ENCODE data around the gene C19orf33.

Gene C19orf33

DNA sequence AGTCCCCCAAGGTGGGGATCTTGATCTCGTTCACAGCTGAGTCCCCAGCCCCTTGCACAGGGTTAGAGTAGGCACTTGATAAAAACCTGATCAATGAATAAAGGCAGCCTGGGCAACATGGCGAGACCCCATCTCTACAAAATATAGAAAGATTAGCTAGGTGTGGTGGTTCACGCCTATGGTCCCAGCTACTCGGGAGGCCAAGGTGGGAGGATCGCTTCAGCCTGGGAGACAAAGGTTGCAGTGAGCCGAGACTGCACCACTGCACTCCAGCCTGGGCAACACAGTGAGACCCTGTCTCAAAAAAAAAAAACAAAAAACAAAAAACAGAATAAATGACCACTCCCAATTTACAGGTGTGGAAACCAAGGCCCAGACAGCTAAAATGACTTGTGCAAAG, 6.9 kb downstream of the C19orf33 start:
- Histone ChIP-seq H3K4me1 (ENCODE audit: control insufficient read depth, insufficient read depth, low read length) (no peaks in the 10 kb centered on the region), H3K27me3 (ENCODE audit: control insufficient read depth, insufficient read depth, low read length) (no peaks in the 10 kb centered on the region), H3K9ac (ENCODE audit: low read depth, low read length) (no peak overlapping the region), H3K9me3 (ENCODE audit: control insufficient read depth, insufficient read depth, low read length) (no peaks in the 10 kb centered on the region), H3K36me3 (ENCODE audit: control insufficient read depth, insufficient read depth, low read length) (peaks cover 21% of the 10 kb centered on the region), H3K4me3 (ENCODE audit: low read depth, low read length) (no peak overlapping the region), H3K27ac (ENCODE audit: low read depth, low read length) (no peak overlapping the region)

DNA sequence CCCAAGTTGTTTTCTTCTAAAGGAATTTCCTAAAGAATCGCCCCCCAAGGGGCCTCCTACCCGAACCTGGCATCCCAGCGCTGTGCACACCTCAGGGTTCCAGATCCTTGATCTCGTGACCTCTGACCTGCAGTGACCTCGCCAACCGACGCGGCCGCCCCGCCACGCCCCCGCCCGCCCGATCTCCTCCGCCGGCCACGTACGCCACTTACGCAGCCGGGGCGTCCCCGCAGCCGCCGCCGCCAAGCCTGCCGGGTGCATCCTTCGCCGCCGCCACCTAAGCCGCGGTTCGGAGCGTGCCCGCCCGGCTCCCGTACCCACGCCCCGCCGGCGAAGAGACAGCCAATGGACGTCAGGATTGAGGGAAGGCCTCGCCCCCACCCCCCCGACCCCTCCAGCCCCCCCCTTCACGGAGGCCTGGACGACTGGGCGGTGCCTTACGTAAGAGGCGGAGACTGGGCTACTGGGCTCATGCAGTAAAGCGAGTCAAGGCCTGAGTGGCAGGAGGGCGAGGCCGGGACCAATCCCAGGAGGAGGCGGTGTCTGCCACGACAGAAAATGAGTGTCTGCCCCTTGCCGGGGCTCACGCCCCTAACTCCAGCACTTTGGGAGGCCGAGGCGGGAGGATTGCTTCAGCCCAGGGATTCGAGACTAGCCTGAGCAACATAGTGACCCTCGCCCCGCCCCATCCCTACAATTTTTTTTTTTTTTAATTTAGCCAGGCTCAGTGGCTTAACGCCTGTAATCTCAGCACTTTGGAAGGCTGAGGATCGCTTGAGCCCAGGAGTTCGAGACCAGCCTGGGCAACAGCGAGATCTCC, 11.8 kb downstream of the C19orf33 start, which contains the start of gene YIF1B:
Gene YIF1B, minus strand, starts transcription at position 291 of the 820 bp plus-strand sequence. Its CDS starts 30 bp downstream, at position 261.
- peak within 1 kb of the TSS; percentile 90 for H3K4me3 ChIP-seq (ENCODE audit: low read depth, low read length)
- H3K9me3 ChIP-seq (ENCODE audit: control insufficient read depth, insufficient read depth, low read length), result no peaks in the 10 kb centered on the region
- H3K36me3 ChIP-seq (ENCODE audit: control insufficient read depth, insufficient read depth, low read length), result no peaks in the 10 kb centered on the region
- H3K27ac ChIP-seq (ENCODE audit: low read depth, low read length), result peak within 1 kb of the TSS; percentile 81
- H3K4me1 ChIP-seq (ENCODE audit: control insufficient read depth, insufficient read depth, low read length), result no peaks in the 10 kb centered on the region; the same call in 1 of the 2 replicates
- H3K27me3 ChIP-seq (ENCODE audit: control insufficient read depth, insufficient read depth, low read length), result peaks cover 28% of the 10 kb centered on the region
- H3K9ac ChIP-seq (ENCODE audit: low read depth, low read length), result peak within 1 kb of the TSS; percentile 71

DNA sequence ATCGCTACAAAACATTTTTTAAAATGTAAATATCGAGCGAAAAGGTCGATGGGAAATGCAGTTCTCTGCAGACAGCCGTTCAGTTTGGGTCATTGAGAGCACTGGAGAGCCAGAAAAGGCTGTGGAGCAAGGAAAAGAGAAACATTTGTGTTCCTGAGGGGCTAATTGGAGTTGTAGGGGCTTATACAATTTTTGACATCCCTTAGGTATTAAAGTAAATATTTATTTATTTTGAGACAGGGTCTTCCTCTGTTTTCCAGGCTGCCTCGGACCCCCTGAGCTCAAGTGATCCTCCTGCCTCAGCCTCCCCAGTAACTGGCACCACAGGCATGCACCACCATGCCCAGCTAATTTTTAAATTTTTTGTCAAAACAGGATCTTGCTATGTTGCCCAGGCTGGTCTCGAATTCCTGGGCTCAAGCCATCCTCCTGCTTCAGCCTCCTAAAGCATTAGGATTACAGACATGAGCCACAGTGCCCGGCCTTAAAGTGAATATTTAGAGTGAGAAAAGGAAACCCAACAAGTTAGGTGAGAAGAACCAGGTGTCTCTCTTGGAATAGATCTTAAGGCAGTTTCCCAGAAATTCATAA, 12.5 kb downstream of the C19orf33 start:
- Histone ChIP-seq H3K4me1 (ENCODE audit: control insufficient read depth, insufficient read depth, low read length) (no peaks in the 10 kb centered on the region; the same call in 1 of the 2 replicates), H3K9ac (ENCODE audit: low read depth, low read length) (peak overlapping the region; percentile 33; the same call in 1 of the 2 replicates), H3K9me3 (ENCODE audit: control insufficient read depth, insufficient read depth, low read length) (no peaks in the 10 kb centered on the region), H3K27ac (ENCODE audit: low read depth, low read length) (peak overlapping the region; percentile 76), H3K4me3 (ENCODE audit: low read depth, low read length) (peak overlapping the region; percentile 48), H3K36me3 (ENCODE audit: control insufficient read depth, insufficient read depth, low read length) (no peaks in the 10 kb centered on the region), H3K27me3 (ENCODE audit: control insufficient read depth, insufficient read depth, low read length) (peaks cover 32% of the 10 kb centered on the region)

DNA sequence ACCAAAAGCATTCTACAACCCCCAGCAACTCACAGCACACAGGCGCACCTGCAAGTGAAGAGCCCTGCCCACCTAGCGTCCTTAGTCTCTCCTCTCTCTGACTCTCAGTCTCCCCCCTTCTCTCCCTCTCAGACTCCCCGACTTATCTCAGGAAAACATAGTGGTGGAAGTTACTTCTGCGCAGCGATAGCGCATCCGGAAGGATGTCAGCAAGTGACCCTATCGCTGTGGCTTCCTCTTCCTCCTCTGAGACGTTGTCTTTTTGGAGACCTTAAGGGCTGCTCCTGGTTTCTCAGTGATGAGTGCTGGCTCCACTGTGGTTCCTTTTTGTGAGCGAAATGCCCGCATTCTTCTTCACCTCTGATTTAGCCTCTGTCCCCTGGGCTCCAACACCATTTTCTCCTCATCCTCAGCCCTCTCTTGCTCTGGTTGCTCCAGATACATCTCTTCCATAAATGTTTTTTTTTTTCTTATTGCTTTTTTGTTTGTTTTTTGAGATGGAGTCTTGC, 13.1 kb downstream of the C19orf33 start:
- Histone ChIP-seq H3K27me3 (ENCODE audit: control insufficient read depth, insufficient read depth, low read length) (peaks cover 32% of the 10 kb centered on the region), H3K4me1 (ENCODE audit: control insufficient read depth, insufficient read depth, low read length) (no peaks in the 10 kb centered on the region; the same call in 1 of the 2 replicates), H3K36me3 (ENCODE audit: control insufficient read depth, insufficient read depth, low read length) (no peaks in the 10 kb centered on the region), H3K9ac (ENCODE audit: low read depth, low read length) (no peak overlapping the region), H3K4me3 (ENCODE audit: low read depth, low read length) (no peak overlapping the region), H3K9me3 (ENCODE audit: control insufficient read depth, insufficient read depth, low read length) (no peaks in the 10 kb centered on the region), H3K27ac (ENCODE audit: low read depth, low read length) (no peak overlapping the region)

DNA sequence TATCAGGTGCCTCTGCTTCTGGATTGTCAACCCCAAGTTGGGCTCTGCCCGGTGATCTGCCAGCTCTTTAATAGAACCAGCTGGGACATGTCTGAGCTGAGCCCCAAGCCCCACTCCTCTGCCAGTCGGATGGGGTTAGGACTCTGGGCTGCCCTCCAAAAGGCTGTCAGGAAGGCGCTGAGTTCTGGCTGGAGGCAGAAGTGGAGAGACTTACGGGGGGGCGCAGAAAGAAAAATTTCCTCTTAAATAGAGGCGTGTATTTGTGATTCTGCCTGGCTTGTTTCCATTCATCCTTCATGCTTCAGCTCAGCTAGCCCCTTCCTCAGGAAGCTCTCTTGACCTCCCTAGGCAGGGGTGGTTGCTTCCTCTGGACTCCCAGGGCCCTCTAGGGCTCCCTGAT, 14.6 kb downstream of the C19orf33 start:
- no peaks in the 10 kb centered on the region; the same call in 1 of the 2 replicates for H3K4me1 ChIP-seq (ENCODE audit: control insufficient read depth, insufficient read depth, low read length)
- no peak overlapping the region for H3K27ac ChIP-seq (ENCODE audit: low read depth, low read length)
- peaks cover 32% of the 10 kb centered on the region for H3K27me3 ChIP-seq (ENCODE audit: control insufficient read depth, insufficient read depth, low read length)
- no peak overlapping the region for H3K9ac ChIP-seq (ENCODE audit: low read depth, low read length)
- no peaks in the 10 kb centered on the region for H3K9me3 ChIP-seq (ENCODE audit: control insufficient read depth, insufficient read depth, low read length)
- no peaks in the 10 kb centered on the region for H3K36me3 ChIP-seq (ENCODE audit: control insufficient read depth, insufficient read depth, low read length)
- H3K4me3 ChIP-seq (ENCODE audit: low read depth, low read length), result no peak overlapping the region

DNA sequence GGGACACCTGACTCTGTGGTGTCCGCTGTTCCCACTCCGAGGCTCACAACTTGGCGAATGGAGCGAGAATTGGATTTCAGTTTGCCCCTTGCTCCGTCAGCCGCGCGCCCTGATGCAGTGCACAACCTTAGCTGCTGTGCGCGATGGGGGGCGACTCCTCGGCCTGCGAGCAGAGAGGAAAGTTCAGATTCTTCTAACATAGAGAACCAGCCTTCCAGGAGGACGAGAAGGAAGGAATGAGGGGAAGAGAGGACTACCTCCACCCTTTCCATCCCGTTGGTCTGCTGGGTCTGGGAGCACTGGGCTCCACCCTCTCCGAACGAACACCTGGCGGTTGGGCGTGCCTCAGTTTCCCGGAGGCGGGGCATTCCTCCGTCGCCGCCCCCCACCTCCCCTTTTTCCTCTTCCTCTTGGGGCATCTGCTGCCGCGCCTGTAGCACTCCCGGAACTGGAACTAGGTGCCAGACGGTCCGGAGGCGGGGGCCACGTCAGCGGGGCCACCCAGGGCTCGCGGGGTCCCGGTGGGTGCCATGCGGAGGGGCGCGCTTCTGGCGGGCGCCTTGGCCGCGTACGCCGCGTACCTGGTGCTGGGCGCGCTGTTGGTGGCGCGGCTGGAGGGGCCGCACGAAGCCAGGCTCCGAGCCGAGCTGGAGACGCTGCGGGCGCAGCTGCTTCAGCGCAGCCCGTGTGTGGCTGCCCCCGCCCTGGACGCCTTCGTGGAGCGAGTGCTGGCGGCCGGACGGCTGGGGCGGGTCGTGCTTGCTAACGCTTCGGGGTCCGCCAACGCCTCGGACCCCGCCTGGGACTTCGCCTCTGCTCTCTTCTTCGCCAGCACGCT, 15.6 kb downstream of the C19orf33 start, which contains the start of gene KCNK6:
Gene KCNK6, plus strand, starts transcription at position 425 of the 838 bp plus-strand sequence. Its CDS starts 106 bp downstream, at position 531.
- H3K9me3 ChIP-seq (ENCODE audit: control insufficient read depth, insufficient read depth, low read length), result no peaks in the 10 kb centered on the region
- H3K27ac ChIP-seq (ENCODE audit: low read depth, low read length), result no peak within 1 kb of the TSS
- H3K4me3 ChIP-seq (ENCODE audit: low read depth, low read length), result peak within 1 kb of the TSS; percentile 69
- H3K4me1 ChIP-seq (ENCODE audit: control insufficient read depth, insufficient read depth, low read length), result no peaks in the 10 kb centered on the region; the same call in 1 of the 2 replicates
- H3K9ac ChIP-seq (ENCODE audit: low read depth, low read length), result peak within 1 kb of the TSS; percentile 44; the same call in 1 of the 2 replicates
- H3K36me3 ChIP-seq (ENCODE audit: control insufficient read depth, insufficient read depth, low read length), result no peaks in the 10 kb centered on the region
- H3K27me3 ChIP-seq (ENCODE audit: control insufficient read depth, insufficient read depth, low read length), result peaks cover 32% of the 10 kb centered on the region

DNA sequence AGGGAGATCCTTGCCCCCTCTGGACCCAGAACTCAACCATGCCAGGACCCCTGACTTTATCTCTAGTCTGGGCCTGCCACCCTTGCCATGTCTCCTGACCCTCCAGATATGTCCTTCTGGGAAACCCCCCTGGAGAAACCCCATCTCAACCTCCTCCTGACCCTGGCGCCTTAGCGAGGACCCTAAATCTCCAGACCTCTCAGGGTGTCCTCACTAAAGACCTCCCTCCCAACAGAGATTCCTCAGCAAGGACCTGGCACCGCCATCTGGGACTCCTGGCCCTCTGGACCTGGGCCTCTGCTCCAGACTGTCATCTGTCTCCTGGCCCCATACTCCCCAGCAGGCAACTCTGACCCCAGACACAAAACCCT, 16.9 kb downstream of the C19orf33 start:
- Histone ChIP-seq H3K4me1 (ENCODE audit: control insufficient read depth, insufficient read depth, low read length) (no peaks in the 10 kb centered on the region; the same call in 1 of the 2 replicates), H3K36me3 (ENCODE audit: control insufficient read depth, insufficient read depth, low read length) (no peaks in the 10 kb centered on the region), H3K27ac (ENCODE audit: low read depth, low read length) (no peak overlapping the region), H3K27me3 (ENCODE audit: control insufficient read depth, insufficient read depth, low read length) (peaks cover 32% of the 10 kb centered on the region), H3K9ac (ENCODE audit: low read depth, low read length) (no peak overlapping the region), H3K4me3 (ENCODE audit: low read depth, low read length) (peak overlapping the region; percentile 69; the same call in 1 of the 2 replicates), H3K9me3 (ENCODE audit: control insufficient read depth, insufficient read depth, low read length) (no peaks in the 10 kb centered on the region)

DNA sequence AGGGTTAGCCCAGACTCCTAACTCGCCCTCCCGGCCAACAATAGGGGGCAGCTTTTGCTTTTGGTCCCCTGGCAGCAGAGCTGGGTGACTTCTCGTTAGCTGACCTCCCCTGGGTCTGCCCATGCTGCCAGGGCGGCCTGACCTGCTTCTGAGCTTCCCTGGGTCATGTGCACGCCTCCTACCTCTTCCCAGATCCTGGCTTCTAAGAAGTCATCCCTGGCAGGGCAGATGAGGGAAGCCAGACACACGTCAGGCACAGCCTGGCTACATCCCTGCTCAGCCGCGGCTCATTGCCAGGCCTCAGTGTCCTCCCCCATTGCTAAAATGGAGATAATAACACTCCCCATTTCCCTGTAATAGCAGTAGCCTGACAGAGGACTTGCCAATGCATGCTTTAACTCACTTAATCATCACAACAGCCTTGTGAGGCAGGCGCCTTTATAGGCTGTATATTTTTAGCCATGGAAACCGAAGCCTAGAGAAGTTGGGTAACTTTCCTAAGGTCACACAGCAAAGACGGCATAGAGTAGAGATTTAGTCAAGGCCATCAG, 17.7 kb downstream of the C19orf33 start:
- no peaks in the 10 kb centered on the region; the same call in 1 of the 2 replicates for H3K4me1 ChIP-seq (ENCODE audit: control insufficient read depth, insufficient read depth, low read length)

DNA sequence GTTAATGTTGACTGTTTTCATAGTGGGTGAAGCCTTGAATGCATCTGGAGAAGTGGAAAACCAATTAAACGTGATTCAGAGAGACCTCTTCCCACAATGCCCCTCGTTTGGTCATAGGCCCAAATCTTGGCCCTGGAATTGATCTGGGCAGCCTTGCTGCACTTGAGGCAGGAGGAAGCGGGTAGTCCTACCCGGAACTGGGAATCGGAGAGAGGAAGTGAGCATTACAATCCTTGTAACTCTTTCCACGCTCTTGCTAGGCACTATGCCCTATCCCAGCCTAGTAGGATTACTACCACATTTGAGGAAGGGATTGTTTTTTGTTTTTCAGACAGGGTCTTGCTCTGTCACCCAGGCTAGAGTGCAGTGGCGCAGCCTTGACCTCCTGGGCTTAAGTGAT, 19.2 kb downstream of the C19orf33 start:
- Histone ChIP-seq H3K4me1 (ENCODE audit: control insufficient read depth, insufficient read depth, low read length) (no peaks in the 10 kb centered on the region; the same call in 1 of the 2 replicates), H3K27me3 (ENCODE audit: control insufficient read depth, insufficient read depth, low read length) (peaks cover 29% of the 10 kb centered on the region), H3K36me3 (ENCODE audit: control insufficient read depth, insufficient read depth, low read length) (peaks cover 19% of the 10 kb centered on the region), H3K9me3 (ENCODE audit: control insufficient read depth, insufficient read depth, low read length) (no peaks in the 10 kb centered on the region), H3K27ac (ENCODE audit: low read depth, low read length) (no peak overlapping the region), H3K4me3 (ENCODE audit: low read depth, low read length) (no peak overlapping the region), H3K9ac (ENCODE audit: low read depth, low read length) (no peak overlapping the region)

More for the DNA sequence above, 17.7 kb downstream of the C19orf33 start:
- Histone ChIP-seq H3K27ac (ENCODE audit: low read depth, low read length) (no peak overlapping the region), H3K4me3 (ENCODE audit: low read depth, low read length) (no peak overlapping the region), H3K27me3 (ENCODE audit: control insufficient read depth, insufficient read depth, low read length) (peaks cover 32% of the 10 kb centered on the region), H3K36me3 (ENCODE audit: control insufficient read depth, insufficient read depth, low read length) (peaks cover 3% of the 10 kb centered on the region), H3K9me3 (ENCODE audit: control insufficient read depth, insufficient read depth, low read length) (no peaks in the 10 kb centered on the region), H3K9ac (ENCODE audit: low read depth, low read length) (no peak overlapping the region)

DNA sequence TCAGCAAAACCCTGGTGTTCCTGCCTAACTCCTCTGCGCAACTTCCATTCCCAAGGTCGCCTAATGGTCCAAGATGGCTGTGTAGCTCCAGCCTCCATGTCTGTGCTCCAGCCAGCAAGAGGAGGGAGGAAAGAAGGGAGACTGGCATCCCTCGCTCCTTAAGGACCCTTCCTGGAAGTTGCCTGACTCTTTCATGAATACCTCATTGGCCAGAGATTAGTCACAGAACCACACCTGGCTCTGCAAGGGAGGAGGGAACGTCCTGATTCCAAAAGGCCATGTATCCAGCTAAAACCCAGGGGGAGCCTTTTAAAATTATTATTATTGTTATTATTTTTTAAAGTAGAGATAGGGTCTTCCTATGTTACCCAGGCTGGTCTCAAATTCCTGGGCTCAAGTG, 20.4 kb downstream of the C19orf33 start:
- Histone ChIP-seq H3K9ac (ENCODE audit: low read depth, low read length) (no peak overlapping the region), H3K36me3 (ENCODE audit: control insufficient read depth, insufficient read depth, low read length) (peaks cover 20% of the 10 kb centered on the region), H3K4me1 (ENCODE audit: control insufficient read depth, insufficient read depth, low read length) (no peaks in the 10 kb centered on the region), H3K27me3 (ENCODE audit: control insufficient read depth, insufficient read depth, low read length) (peaks cover 18% of the 10 kb centered on the region), H3K4me3 (ENCODE audit: low read depth, low read length) (no peak overlapping the region), H3K27ac (ENCODE audit: low read depth, low read length) (no peak overlapping the region), H3K9me3 (ENCODE audit: control insufficient read depth, insufficient read depth, low read length) (no peaks in the 10 kb centered on the region)

Measured in HUES48 (cell line).